IMR-90 (cell line): Measurements from ENCODE around the gene RBMS3. TPM values are rescaled to one million over a fixed set of nuclear protein-coding genes. Genes with fewer than 3 reads are reported as not detected.
A peak's percentile ranks its signal among the peaks of the same experiment; 100 is the strongest.

Source experiments
- ATAC-seq: fragments of 200-7000 bp; cut with Tn5 transposase; 2 replicates; pipeline ENCODE4 v1.9.1; 2020; ENCODE audit warnings: low read depth, mild to moderate bottlenecking, moderate library complexity
- BruUV-seq: library from RNA; stranded (reverse); fragments of 400-500 nt; replicated peaks from 2 replicates; lab custom pipeline; 2021; lab: Mats Ljungman, UMichigan
- CTCF ChIA-PET: fragments of 300-600 bp; formaldehyde crosslinking; extraction: SDS; loops from one replicate; lab custom pipeline; 2021; ENCODE audit warnings: antibody characterized with exemption; lab: Yijun Ruan, JAX
- POLR2A ChIA-PET: fragments of 300-600 bp; sonication (Branson Sonifier 250); formaldehyde crosslinking; loops from one replicate; lab custom pipeline; 2022; ENCODE audit warnings: antibody characterized with exemption; ENCODE audit not compliant: unreplicated experiment; lab: Charles Lee
- DNase-seq: peaks from one replicate; pipeline ENCODE4 v3.0.0; 2013
- H2AFZ ChIP-seq: replicated peaks from 2 replicates; pipeline ENCODE3; 2013; ENCODE audit warnings: low read length, mild to moderate bottlenecking; ENCODE audit not compliant: poor library complexity
- H2AK5ac ChIP-seq: 2 replicates; pipeline ENCODE4 v1.6.1; 2013; ENCODE audit warnings: low read depth, low read length, inconsistent platforms
- H2AK9ac ChIP-seq: replicated peaks from 2 replicates; pipeline ENCODE3; 2013; ENCODE audit warnings: mild to moderate bottlenecking, low read depth, low read length, moderate library complexity; ENCODE audit not compliant: poor library complexity
- H2BK120ac ChIP-seq: 2 replicates; pipeline ENCODE4 v1.6.1; 2013; ENCODE audit warnings: low read depth, low read length, inconsistent platforms
- H2BK15ac ChIP-seq: 3 replicates; pipeline ENCODE4 v1.6.1; 2013; ENCODE audit warnings: low read depth, low read length, inconsistent platforms
- H2BK20ac ChIP-seq: 2 replicates; pipeline ENCODE4 v1.6.1; 2013; ENCODE audit warnings: low read depth, mild to moderate bottlenecking, inconsistent platforms, low read length, moderate library complexity
- H2BK5ac ChIP-seq: 2 replicates; pipeline ENCODE4 v1.6.1; 2013; ENCODE audit warnings: mild to moderate bottlenecking, low read depth, low read length, inconsistent platforms; ENCODE audit not compliant: poor library complexity, severe bottlenecking
- H3K14ac ChIP-seq: replicated peaks from 2 replicates; pipeline ENCODE4 v1.6.1; 2013; ENCODE audit warnings: low read depth, low read length, inconsistent platforms
- H3K18ac ChIP-seq: 2 replicates; pipeline ENCODE4 v1.6.1; 2013; ENCODE audit warnings: low read depth, low read length, control low read depth
- H3K23ac ChIP-seq: 2 replicates; pipeline ENCODE4 v1.6.1; 2013; ENCODE audit warnings: low read depth, low read length, inconsistent platforms
- H3K27ac ChIP-seq: 2 replicates; pipeline ENCODE4 v1.5.1; 2013; ENCODE audit warnings: mild to moderate bottlenecking, control low read depth, low read length; ENCODE audit not compliant: insufficient read depth
- H3K27me3 ChIP-seq: 2 replicates; pipeline ENCODE4 v1.6.1; 2013; ENCODE audit warnings: low read length; ENCODE audit not compliant: control insufficient read depth, insufficient read depth
- H3K36me3 ChIP-seq: 2 replicates; pipeline ENCODE4 v1.6.1; 2013; ENCODE audit warnings: low read length, mixed read lengths; ENCODE audit not compliant: control insufficient read depth, insufficient read depth
- H3K4ac ChIP-seq: 2 replicates; pipeline ENCODE4 v1.6.1; 2013; ENCODE audit warnings: low read depth, low read length, inconsistent platforms
- H3K4me1 ChIP-seq: 2 replicates; pipeline ENCODE4 v1.6.1; 2013; ENCODE audit warnings: low read length, mixed read lengths; ENCODE audit not compliant: control insufficient read depth, insufficient read depth
- H3K4me2 ChIP-seq: 2 replicates; pipeline ENCODE4 v1.6.1; 2013; ENCODE audit warnings: low read depth, mild to moderate bottlenecking, control low read depth, low read length, moderate library complexity
- H3K4me3 ChIP-seq: 2 replicates; pipeline ENCODE4 v1.5.1; 2013; ENCODE audit warnings: low read depth, mild to moderate bottlenecking, control low read depth, low read length, moderate library complexity; ENCODE audit not compliant: insufficient read depth
- H3K56ac ChIP-seq: 2 replicates; pipeline ENCODE4 v1.6.1; 2013; ENCODE audit warnings: low read length, inconsistent platforms; ENCODE audit not compliant: insufficient read depth; ENCODE audit errors: extremely low read depth
- H3K79me1 ChIP-seq, 2 experiments: 2 replicates each; pipeline ENCODE4 v1.6.1; 2013; ENCODE audit warnings: low read length in 2 of 2, inconsistent platforms in 1 of 2, low read depth in 1 of 2
- H3K9ac ChIP-seq: 2 replicates; pipeline ENCODE4 v1.6.1; 2013; ENCODE audit warnings: low read depth, low read length, control low read depth
- H3K9me1 ChIP-seq: 2 replicates; pipeline ENCODE4 v1.6.1; 2013; ENCODE audit warnings: low read length, inconsistent platforms; ENCODE audit not compliant: insufficient read depth
- H3K9me3 ChIP-seq: 2 replicates; pipeline ENCODE4 v1.6.1; 2013; ENCODE audit warnings: low read length; ENCODE audit not compliant: control insufficient read depth, insufficient read depth
- H4K20me1 ChIP-seq: 2 replicates; pipeline ENCODE4 v1.6.1; 2013; ENCODE audit warnings: low read length, inconsistent platforms; ENCODE audit not compliant: insufficient read depth
- H4K5ac ChIP-seq: 2 replicates; pipeline ENCODE4 v1.6.1; 2013; ENCODE audit warnings: mild to moderate bottlenecking, low read depth, low read length, control low read depth
- H4K8ac ChIP-seq, 2 experiments: 2 replicates each; pipeline ENCODE4 v1.6.1; 2013; ENCODE audit warnings: low read depth in 2 of 2, low read length in 2 of 2, control low read depth in 1 of 2, inconsistent platforms in 1 of 2
- H4K91ac ChIP-seq: 2 replicates; pipeline ENCODE4 v1.6.1; 2013; ENCODE audit warnings: low read depth, low read length, inconsistent platforms; ENCODE audit not compliant: insufficient read depth
- CHD1 ChIP-seq: IDR thresholded peaks from 2 replicates; pipeline ENCODE4 v1.6.1; 2012; ENCODE audit warnings: low read depth, low read length, improper control_type of control experiment
- CTCF ChIP-seq: conservative IDR thresholded peaks from 2 replicates; pipeline ENCODE4 v1.5.1; 2012; ENCODE audit warnings: mild to moderate bottlenecking, low read depth, low read length, improper control_type of control experiment
- POLR2A ChIP-seq: IDR thresholded peaks from 2 replicates; pipeline ENCODE4 v1.6.1; 2012; ENCODE audit warnings: mild to moderate bottlenecking, low read depth, low read length
- RCOR1 ChIP-seq: IDR thresholded peaks from 2 replicates; pipeline ENCODE4 v1.6.1; 2012; ENCODE audit warnings: mild to moderate bottlenecking, low read length, improper control_type of control experiment; ENCODE audit not compliant: insufficient replicate concordance
- SMC3 ChIP-seq: fragments of 150-350 bp; IDR thresholded peaks from 2 replicates; pipeline ENCODE4 v1.6.1; 2016; ENCODE audit warnings: low read depth, mild to moderate bottlenecking, antibody characterized with exemption, low read length, moderate library complexity
- dilution Hi-C: fragments of 300-500 bp; cut with HindIII; formaldehyde crosslinking; loops from one replicate; pipeline ENCODE4 v1.14.3; 2018; ENCODE audit warnings: low sequenced_read_pairs; ENCODE audit not compliant: unreplicated experiment
- in situ Hi-C: fragments of 300-500 bp; cut with MboI; formaldehyde crosslinking; loops from 3 replicates; pipeline ENCODE4 v1.14.3; 2019; ENCODE audit warnings: low sequenced_read_pairs, inconsistent platforms, mixed read lengths
- intact Hi-C: fragments of 100-400 bp; cut with micrococcal nuclease; formaldehyde crosslinking; loops from 2 replicates; pipeline ENCODE4 v1.10.0; 2022
- polyA plus RNA-seq, 3 experiments: library from polyadenylated mRNA; depleted of rRNA; stranded (reverse); fragments of >200 nt; gene quantifications; 2 replicates each; pipeline ENCODE4 v1.2.3, GENCODE V29; 2012; ENCODE audit warnings: low replicate concordance in 1 of 3
- total RNA-seq: library from RNA; depleted of rRNA; stranded (reverse); fragments of >200 nt; gene quantifications from 2 replicates; pipeline ENCODE4 v1.2.3, GENCODE V29; 2012
- TF ChIP-seq, protein P1 (sequence below): fragments of 150-350 bp; IDR thresholded peaks from 2 replicates; pipeline ENCODE4 v1.6.1; 2017; ENCODE audit warnings: mild to moderate bottlenecking, antibody characterized with exemption, low read length, low read depth

The RBMS3 gene
- total and polyA plus RNA-seq, 2 of the 4 experiments (the other 2 are of a cell fraction), result 15.2 to 127 TPM

GRCh38 chr3:29337565-29337964 is 56.7 kb downstream of the RBMS3 start:
- Histone ChIP-seq H4K20me1 (peaks cover 5% of the 10 kb centered on the region; the same call in 1 of the 2 replicates), H3K14ac (no peak overlapping the region; the same call in 1 of the 2 replicates), H3K4me3 (no peak overlapping the region), H3K27me3 (no peaks in the 10 kb centered on the region), H3K4ac (no peak overlapping the region), H3K4me1 (peaks cover 4% of the 10 kb centered on the region), H3K9me1 (peaks cover 3% of the 10 kb centered on the region), H3K27ac (no peak overlapping the region), H3K4me2 (no peak overlapping the region), H2BK5ac (no peak overlapping the region), H2BK15ac (no peak overlapping the region), H2AFZ (no peak overlapping the region), H3K18ac (no peak overlapping the region), H2BK20ac (no peak overlapping the region), H3K79me1 (peaks cover 16 to 62% of the 10 kb centered on the region in 2 experiments), H4K5ac (no peak overlapping the region), H2AK9ac (no peak overlapping the region), H4K91ac (no peak overlapping the region), H3K9me3 (no peaks in the 10 kb centered on the region), H2BK120ac (no peak overlapping the region), H3K23ac (peak overlapping the region; percentile 59; the same call in 1 of the 2 replicates), H3K36me3 (no peaks in the 10 kb centered on the region), H4K8ac (no peak overlapping the region), H3K9ac (no peak overlapping the region), H2AK5ac (no peak overlapping the region), H3K56ac (no peak overlapping the region)
- ChIA-PET POLR2A (no interaction called here), CTCF (interaction anchor here (1.3 kb wide), 1 partner anchor 11 kb away, joined by 3 read pairs; no protein-coding TSS in a partner anchor)
- TF ChIP-seq CTCF, result no peak
- no peak for TF ChIP-seq POLR2A
- no peak for TF ChIP-seq RCOR1
- TF ChIP-seq CHD1, result no peak
- TF ChIP-seq SMC3, result no peak
- TF ChIP-seq, protein P1, sequence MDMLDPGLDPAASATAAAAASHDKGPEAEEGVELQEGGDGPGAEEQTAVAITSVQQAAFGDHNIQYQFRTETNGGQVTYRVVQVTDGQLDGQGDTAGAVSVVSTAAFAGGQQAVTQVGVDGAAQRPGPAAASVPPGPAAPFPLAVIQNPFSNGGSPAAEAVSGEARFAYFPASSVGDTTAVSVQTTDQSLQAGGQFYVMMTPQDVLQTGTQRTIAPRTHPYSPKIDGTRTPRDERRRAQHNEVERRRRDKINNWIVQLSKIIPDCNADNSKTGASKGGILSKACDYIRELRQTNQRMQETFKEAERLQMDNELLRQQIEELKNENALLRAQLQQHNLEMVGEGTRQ, result no peak
- dilution Hi-C loops (no loop called here), intact Hi-C loops (no loop called here), in situ Hi-C loops (no loop called here)
- BruUV-seq, result no TSS peak
- ATAC-seq, result no peak
- no peak for DNase-seq
